Brain microvascular endothelial cell (primary cell): ENCODE results near the gene MEPE.

ENCODE experiments used
- DNase-seq: peaks from one replicate; pipeline ENCODE4 v3.0.0-alpha.2; 2020
- H3K27ac ChIP-seq: fragments of 250-450 bp; sonication (Bioruptor Pico); 2 replicates; pipeline ENCODE4 v1.5.1; 2020; ENCODE audit warnings: mild to moderate bottlenecking, moderate library complexity
- H3K27me3 ChIP-seq: fragments of 250-450 bp; sonication (Bioruptor Pico); replicated peaks from 2 replicates; pipeline ENCODE4 v1.5.1; 2020; ENCODE audit warnings: mild to moderate bottlenecking
- H3K36me3 ChIP-seq: fragments of 250-450 bp; sonication (Bioruptor Pico); replicated peaks from 2 replicates; pipeline ENCODE4 v1.5.1; 2020; ENCODE audit warnings: mild to moderate bottlenecking
- H3K4me3 ChIP-seq: 2 replicates; pipeline ENCODE4 v1.5.1; 2011; ENCODE audit warnings: low read depth, mild to moderate bottlenecking, control low read depth, low read length, moderate library complexity
- CTCF ChIP-seq: IDR thresholded peaks from 2 replicates; pipeline ENCODE4 v1.5.1; 2011; ENCODE audit warnings: low read depth, mild to moderate bottlenecking, moderate library complexity, low read length, control low read depth, inconsistent platforms; ENCODE audit errors: missing control alignments
- in situ Hi-C: cut with HindIII; loops from 2 replicates; pipeline ENCODE4 v1.10.0; 2017; ENCODE audit warnings: low sequenced_read_pairs, low pct_ligation_motif_present

MEPE gene, protein sequence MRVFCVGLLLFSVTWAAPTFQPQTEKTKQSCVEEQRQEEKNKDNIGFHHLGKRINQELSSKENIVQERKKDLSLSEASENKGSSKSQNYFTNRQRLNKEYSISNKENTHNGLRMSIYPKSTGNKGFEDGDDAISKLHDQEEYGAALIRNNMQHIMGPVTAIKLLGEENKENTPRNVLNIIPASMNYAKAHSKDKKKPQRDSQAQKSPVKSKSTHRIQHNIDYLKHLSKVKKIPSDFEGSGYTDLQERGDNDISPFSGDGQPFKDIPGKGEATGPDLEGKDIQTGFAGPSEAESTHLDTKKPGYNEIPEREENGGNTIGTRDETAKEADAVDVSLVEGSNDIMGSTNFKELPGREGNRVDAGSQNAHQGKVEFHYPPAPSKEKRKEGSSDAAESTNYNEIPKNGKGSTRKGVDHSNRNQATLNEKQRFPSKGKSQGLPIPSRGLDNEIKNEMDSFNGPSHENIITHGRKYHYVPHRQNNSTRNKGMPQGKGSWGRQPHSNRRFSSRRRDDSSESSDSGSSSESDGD

GRCh38 chr4:87832669-87833068, at the start of gene MEPE:
Gene MEPE (plus strand): TSS chr4:87832969. CDS start chr4:87834715, 1,746 bp downstream.
- H3K27ac ChIP-seq: no peak within 1 kb of the TSS
- no peaks in the 10 kb centered on the region for H3K36me3 ChIP-seq
- TF ChIP-seq CTCF: no peak
- H3K4me3 ChIP-seq: no peak within 1 kb of the TSS
- no peak for DNase-seq
- in situ Hi-C loops: loop anchor here (25.0 kb wide), 1 partner anchor 295 kb away; the partner anchor contains the start of gene SPARCL1
- H3K27me3 ChIP-seq: no peaks in the 10 kb centered on the region

- no peak for TF ChIP-seq CTCF
- Histone ChIP-seq H3K27me3 (no peaks in the 10 kb centered on the region), H3K4me3 (no peak overlapping the region), H3K27ac (no peak overlapping the region), H3K36me3 (no peaks in the 10 kb centered on the region)
- no peak for DNase-seq
- in situ Hi-C loops: no loop called here
Measured at GRCh38 chr4:87783781-87784180, 49.0 kb upstream of the MEPE start.

DNA sequence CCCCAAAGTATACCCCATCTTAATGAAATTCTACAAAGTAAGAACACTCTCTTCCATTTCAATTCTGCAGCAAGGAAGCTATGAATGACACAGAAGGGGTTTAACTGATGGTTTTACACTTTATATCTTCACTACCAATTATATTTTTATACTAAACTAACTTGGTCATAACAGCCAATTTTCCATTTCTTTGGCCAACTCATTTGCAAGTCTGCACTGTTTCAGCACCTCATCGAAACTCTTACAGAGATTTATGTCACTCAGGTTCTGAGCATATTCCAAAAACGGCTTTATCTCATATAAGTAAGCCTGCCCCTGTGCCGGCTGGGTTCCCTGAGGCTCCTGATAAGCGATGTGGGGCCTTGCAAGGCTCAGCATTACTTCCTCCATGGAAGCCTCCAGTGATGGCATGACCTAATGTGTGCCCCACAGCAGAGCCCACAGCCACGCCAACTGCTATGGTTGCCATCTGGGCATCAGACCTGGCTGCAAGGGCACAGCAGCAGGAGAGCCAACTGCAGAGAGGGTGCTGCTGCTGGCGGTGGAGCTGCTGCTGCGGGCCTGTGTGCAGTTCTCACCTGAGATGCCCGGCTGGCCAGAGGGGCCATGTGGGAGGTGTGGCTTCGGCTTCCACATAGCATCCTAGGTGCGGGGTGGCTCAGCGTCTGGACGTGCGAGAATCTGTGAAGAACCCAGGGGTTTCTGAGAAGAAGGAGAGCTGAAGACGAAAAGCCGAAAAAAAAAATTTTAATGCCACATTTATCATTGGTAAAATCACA, 46.8 kb upstream of the MEPE start:
- H3K27me3 ChIP-seq: no peaks in the 10 kb centered on the region
- no peak for DNase-seq
- no peak for TF ChIP-seq CTCF
- no peak overlapping the region for H3K4me3 ChIP-seq
- H3K27ac ChIP-seq: no peak overlapping the region
- H3K36me3 ChIP-seq: no peaks in the 10 kb centered on the region
- in situ Hi-C loops: no loop called here

- no peaks in the 10 kb centered on the region for H3K36me3 ChIP-seq
- no peak within 1 kb of the TSS for H3K4me3 ChIP-seq
- no peak for DNase-seq
- TF ChIP-seq CTCF: no peak
- in situ Hi-C loops: no loop called here
- no peak within 1 kb of the TSS for H3K27ac ChIP-seq
- H3K27me3 ChIP-seq: no peaks in the 10 kb centered on the region
Measured at GRCh38 chr4:87799301-87800113, 33.3 kb upstream of the MEPE start, which contains the start of gene IBSP. Gene IBSP (plus strand): TSS chr4:87799554. CDS start chr4:87802362, 2,808 bp downstream.

DNA sequence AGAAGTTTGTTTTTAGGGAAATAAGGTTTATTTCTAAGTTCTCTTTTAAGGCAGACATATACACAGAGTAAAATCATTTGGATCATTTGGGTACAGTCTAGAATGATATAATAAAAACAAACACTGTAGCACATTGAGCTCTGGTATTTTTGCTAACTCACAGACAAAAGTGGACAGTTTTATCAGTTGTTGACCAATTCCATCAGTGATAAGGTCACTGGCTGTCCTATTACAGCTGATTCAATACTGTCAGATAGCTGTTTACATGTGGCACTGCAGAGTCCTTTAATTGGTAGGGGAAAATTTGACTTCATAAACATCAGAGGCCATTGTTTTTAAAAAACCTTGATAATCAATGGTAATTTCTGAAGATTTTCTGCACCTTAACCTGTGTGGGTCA, 29.9 kb upstream of the MEPE start:
- Histone ChIP-seq H3K27me3 (no peaks in the 10 kb centered on the region), H3K27ac (no peak overlapping the region), H3K4me3 (no peak overlapping the region), H3K36me3 (no peaks in the 10 kb centered on the region)
- TF ChIP-seq CTCF: no peak
- no peak for DNase-seq
- in situ Hi-C loops: no loop called here
